Epidermal melanocyte (primary cell): Measurements from ENCODE around the gene OOSP2.
"Not testable (repeated sequence)": the region's sequence is repeated elsewhere in the genome, so short reads cannot be mapped to it uniquely, and the experiment has no call there.

Source experiments
- DNase-seq: peaks from one replicate; pipeline ENCODE4 v3.0.0; 2011; ENCODE audit warnings: low spot score; ENCODE audit not compliant: insufficient read length

OOSP2 gene

GRCh38 chr11:60040109-60040508 lies at the start of gene OOSP2:
TSS of gene OOSP2 (plus strand) at chr11:60040409. CDS start at chr11:60040460, 51 bp downstream.
- DNase-seq: no peak

GRCh38 chr11:59990421-59990820 lies 49.8 kb upstream of the OOSP2 start:
- DNase-seq: no peak

- no peak for DNase-seq
Measured at GRCh38 chr11:59992425-59992824, 47.8 kb upstream of the OOSP2 start.

- no peak for DNase-seq
Measured at GRCh38 chr11:59997800-59998199, 42.4 kb upstream of the OOSP2 start.

GRCh38 chr11:59999691-60000090 lies 40.5 kb upstream of the OOSP2 start:
- DNase-seq: no peak

- DNase-seq: no peak
Measured at GRCh38 chr11:60003729-60004128, 36.5 kb upstream of the OOSP2 start.

GRCh38 chr11:60005360-60005759 lies 34.8 kb upstream of the OOSP2 start:
- no peak for DNase-seq

GRCh38 chr11:60016881-60017280 lies 23.3 kb upstream of the OOSP2 start, which contains the start of gene OOSP4B:
TSS of gene OOSP4B (plus strand) at chr11:60017181.
- DNase-seq: no peak

- no peak for DNase-seq
Measured at GRCh38 chr11:60018058-60018457, 22.2 kb upstream of the OOSP2 start.

GRCh38 chr11:60020376-60020775 lies 19.8 kb upstream of the OOSP2 start:
- DNase-seq: not testable (repeated sequence)

GRCh38 chr11:60029015-60029632 lies 11.1 kb upstream of the OOSP2 start:
- DNase-seq: no peak

- not testable (repeated sequence) for DNase-seq
Measured at GRCh38 chr11:60050422-60050821, 10.2 kb downstream of the OOSP2 start.

GRCh38 chr11:60050839-60051238 lies 10.6 kb downstream of the OOSP2 start:
- not testable (repeated sequence) for DNase-seq

GRCh38 chr11:60056349-60056969 lies 16.2 kb downstream of the OOSP2 start, which contains the start of gene MS4A3:
TSS of gene MS4A3 (plus strand) at chr11:60056665. CDS start at chr11:60061161, 4,496 bp downstream.
- no peak for DNase-seq

GRCh38 chr11:60059052-60059451 lies 18.8 kb downstream of the OOSP2 start:
- no peak for DNase-seq

GRCh38 chr11:60059521-60060240 lies 19.5 kb downstream of the OOSP2 start:
- no peak for DNase-seq

GRCh38 chr11:60064111-60064510 lies 23.9 kb downstream of the OOSP2 start:
- DNase-seq: no peak

- DNase-seq: no peak
Measured at GRCh38 chr11:60065801-60066200, 25.6 kb downstream of the OOSP2 start.

- no peak for DNase-seq
Measured at GRCh38 chr11:60069450-60069849, 29.2 kb downstream of the OOSP2 start.

GRCh38 chr11:60071644-60072043 lies 31.4 kb downstream of the OOSP2 start:
- not testable (repeated sequence) for DNase-seq

GRCh38 chr11:60077216-60077817 lies 37.1 kb downstream of the OOSP2 start:
- no peak for DNase-seq

GRCh38 chr11:60077981-60078380 lies 37.8 kb downstream of the OOSP2 start:
- DNase-seq: no peak
